NCI-H1105 (cell line): Measurements from ENCODE around the gene KLRC1.
"Not testable (repeated sequence)": the region's sequence is repeated elsewhere in the genome, so short reads cannot be mapped to it uniquely, and the experiment has no call there.

Source experiments
- DNase-seq: peaks from one replicate; lab custom pipeline; 2025; lab: John Stamatoyannopoulos, UW

Gene KLRC1

GRCh38 chr12:10453156-10453555, at the start of gene KLRC1:
Gene KLRC1 (minus strand): TSS chr12:10453377. CDS start chr12:10451156, 2,221 bp downstream.
- no peak for DNase-seq

DNA sequence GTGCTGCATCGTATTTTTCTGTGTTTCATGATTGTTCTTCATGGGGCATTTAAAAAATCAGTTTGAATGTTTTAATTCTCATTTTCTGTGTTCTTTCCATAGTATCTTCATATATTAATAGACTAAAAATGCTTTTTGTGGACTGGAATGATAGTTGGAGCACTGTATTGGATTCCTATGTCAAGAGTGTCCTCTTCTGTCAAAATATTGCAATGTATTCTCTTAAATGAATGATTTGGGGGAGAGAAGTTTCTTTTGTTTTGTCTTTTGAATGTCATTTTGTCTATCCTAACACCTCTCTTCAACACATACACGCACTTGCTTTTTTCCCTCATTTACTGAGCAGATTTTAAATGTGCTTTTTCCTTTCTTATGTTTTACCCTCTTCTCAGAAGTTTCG, 47.9 kb upstream of the KLRC1 start:
- DNase-seq = no peak

DNA sequence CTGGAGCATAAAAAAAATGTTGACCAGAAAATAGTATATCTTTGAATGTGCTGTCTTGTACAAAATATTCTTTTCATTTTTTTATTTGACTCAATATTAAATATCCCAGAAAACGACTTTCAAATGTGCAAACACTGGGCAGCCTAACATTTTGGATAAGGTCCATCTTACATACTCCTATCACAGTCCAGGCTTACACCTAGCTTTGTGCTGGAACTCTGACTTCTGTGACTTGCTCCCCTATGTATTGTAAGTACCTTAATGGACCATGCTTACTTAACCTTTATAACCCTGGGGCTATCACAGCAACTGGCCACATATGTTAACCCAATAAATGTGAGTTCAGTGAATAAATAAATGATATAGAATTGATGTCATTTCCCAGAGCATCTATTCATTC, 44.9 kb upstream of the KLRC1 start:
- no peak for DNase-seq

- no peak for DNase-seq
These were observed 44.4 kb upstream of the KLRC1 start for GRCh38 chr12:10497602-10498001.

DNA sequence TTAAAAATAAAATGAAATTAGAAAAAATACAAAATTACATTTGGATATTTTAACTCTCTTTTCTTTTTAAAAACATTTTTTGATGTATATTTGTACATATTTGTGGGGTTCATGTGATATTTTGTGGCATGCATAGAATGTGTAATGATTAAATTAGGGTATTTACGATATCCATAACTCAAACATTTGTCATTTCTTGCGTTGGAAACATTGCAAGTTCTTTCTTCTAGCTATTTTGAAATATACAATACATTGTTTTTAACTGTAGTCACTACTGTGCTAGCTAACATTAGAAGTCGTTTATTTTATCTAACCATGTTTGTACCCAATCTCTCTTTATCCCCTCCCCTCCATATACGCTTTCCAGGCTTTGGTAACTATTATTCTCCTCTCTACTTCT, 38.6 kb upstream of the KLRC1 start:
- no peak for DNase-seq

GRCh38 chr12:10487328-10487727, 34.2 kb upstream of the KLRC1 start:
- DNase-seq = not testable (repeated sequence)

DNA sequence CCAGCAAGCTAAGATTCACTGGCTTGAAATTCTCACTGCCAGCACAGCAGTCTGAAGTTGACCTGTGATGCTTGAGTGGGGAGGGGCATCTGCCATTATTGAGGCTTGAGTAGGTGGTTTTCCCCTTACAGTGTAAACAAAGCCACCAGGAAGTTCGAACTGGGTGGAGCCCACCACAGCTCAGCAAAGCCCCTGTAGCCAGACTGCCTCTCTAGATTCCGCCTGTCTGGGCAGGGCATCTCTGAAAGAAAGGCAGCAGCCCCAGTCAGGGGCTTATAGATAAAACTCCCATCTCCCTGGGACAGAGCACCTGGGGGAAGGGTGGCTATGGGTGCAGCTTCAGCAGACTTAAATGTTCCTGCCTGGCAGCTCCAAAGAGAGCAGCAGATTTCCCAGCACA, 28.7 kb upstream of the KLRC1 start:
- not testable (repeated sequence) for DNase-seq

- DNase-seq = not testable (repeated sequence)
These were observed 19.6 kb upstream of the KLRC1 start for GRCh38 chr12:10472808-10473207.

DNA sequence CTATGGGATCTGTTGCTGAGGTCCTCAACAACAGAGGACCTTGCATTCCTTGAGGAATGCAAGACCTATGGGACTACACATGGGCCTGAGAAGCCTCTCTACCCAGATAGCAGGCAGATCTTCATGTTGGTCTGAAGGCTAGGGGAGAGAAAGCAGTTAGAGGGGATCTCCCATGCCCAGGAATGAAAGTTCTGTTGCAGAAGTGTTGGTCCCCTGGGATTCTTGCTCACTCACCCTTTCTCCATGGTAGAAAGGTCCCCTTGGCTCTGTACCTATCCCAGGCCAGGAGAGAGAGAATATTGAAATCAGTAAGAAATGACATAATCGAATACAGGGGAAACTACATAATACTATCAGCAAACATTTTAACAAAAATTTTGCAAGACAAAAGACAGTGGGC, 16.5 kb upstream of the KLRC1 start:
- DNase-seq = no peak

GRCh38 chr12:10466311-10466710, 13.1 kb upstream of the KLRC1 start:
- DNase-seq = no peak

- DNase-seq = no peak
These were observed 4.6 kb upstream of the KLRC1 start for GRCh38 chr12:10457760-10458159.

DNA sequence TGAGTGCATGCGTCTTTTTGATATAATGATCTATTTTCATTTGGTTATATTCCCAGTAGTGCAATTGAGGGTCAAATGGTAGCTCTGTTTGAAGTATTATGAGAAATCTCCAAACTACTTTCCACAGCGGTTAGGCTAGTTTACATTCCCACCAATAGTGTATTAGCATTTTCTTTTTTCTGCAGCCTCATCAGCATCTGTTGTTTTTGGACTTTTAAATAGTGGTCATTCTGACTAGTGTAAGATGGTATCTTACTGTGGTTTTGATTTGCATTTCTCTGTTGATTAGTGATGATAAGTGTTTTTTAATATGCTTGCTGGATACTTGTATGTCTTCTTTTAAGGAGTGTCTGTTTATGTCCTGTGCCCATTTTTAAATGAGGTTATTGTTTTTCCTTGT, 3.7 kb upstream of the KLRC1 start:
- no peak for DNase-seq

DNA sequence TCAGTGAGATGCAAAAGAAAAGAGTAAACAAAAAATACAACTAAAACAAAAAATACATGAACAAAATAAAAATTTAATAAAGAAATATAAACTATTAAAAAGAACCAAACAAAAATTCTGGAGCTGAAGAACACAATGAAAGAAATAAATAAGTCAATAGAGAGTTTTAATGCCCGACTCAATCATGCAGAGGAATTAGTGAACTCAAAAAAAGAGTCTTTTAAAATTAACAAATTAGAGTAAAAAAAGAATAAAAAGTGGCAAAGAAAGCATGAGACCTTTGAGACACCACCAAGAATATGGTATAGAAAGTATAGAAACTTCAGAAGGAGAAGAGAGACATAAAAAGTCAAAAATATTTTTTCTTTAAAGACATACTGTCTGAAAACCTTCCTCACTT, 2.6 kb upstream of the KLRC1 start:
- DNase-seq = no peak

DNA sequence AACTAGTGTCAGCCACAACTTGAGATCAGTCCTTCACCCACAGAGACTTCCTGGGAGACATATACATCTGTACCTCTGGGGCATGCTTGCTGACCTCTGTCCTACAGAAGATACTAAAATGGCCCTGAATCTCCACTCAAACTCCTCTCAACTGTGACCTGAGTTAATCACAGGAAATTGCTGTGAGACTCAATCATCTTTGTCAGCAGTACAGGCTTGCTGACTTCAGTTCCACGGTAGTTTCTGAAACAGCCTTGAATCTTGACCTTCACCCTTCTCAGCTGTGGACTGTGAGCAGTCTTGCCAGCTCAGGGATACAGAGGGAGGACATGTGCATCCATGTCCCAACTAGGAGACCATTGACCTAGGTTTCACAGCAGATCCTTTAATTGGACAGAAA, 1.4 kb upstream of the KLRC1 start:
- no peak for DNase-seq

DNA sequence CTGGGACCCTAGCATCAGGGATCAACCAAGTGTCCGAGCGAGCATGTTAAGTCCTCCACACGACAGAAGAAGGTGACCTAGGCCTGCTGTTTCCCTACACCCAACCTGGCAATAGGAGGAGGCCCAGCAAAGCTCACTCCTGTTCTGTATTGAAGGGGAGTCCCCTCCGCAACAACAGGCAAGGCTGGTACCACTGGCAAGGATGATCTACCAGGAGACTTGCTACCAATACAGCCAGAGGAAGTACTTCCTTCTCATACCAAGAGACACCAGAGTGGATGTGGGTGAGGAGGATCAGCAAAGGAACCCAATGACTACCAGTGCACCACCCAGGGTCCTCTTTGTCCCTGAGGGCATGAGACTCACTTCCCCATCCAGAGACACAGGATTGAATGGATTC, 4.9 kb downstream of the KLRC1 start:
- no peak for DNase-seq

DNA sequence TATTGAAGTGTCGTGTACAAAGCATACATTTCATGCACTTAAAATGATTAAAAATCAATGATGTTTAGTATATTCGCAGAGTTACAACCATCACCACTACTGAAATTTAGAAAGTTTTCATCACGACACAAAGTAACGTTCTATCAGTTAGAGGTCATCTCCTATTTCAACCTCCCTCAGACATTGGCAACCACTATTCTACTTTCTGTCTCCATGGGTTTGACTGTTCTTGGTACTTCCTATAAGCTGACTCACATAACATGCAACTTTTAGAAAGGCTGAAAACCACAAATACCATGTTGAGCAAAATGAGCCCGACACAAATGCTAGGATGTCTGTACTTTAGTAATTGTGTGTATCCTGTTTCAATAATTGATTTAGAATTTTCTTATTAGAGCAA, 7.1 kb downstream of the KLRC1 start:
- DNase-seq = not testable (repeated sequence)

DNA sequence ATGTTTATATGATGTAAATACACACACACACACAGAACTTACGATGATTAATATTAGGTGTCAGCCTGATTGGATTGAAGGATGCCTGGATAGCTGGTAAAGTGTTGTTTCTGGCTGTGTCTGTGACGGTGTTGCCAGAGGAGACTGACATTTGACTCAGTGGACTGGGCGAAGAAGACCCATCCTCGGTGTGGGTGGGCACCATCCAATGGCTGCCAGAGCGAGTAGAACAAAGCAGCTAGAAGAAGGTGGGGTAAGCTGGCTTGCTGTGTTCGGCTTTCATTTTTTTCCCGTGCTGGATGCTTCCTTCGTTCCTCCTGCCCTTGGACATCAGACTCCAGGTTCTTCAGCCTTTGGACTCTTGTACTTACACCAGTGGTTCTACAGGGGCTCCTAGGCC, 12.0 kb downstream of the KLRC1 start:
- not testable (repeated sequence) for DNase-seq

- not testable (repeated sequence) for DNase-seq
These were observed 13.4 kb downstream of the KLRC1 start for GRCh38 chr12:10439608-10440274.

DNA sequence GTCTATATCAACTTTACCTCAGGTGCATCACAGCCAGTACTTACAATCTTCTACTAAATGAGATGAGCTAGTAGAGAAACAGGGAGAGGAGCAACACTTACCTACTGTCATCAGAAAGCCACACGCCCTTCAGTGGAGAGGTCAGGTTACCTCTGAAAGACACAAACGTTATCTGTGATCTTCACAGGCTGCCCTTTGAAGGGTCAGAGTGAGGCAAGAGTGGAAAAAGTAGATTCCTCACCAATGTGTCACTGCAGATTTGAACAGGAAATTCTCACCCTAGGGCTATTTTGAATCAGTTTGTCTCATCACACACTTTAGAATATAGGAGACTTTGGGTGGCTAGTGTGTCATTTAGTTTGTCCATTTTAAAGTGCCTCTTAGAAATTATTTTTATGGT, 15.6 kb downstream of the KLRC1 start:
- not testable (repeated sequence) for DNase-seq

DNA sequence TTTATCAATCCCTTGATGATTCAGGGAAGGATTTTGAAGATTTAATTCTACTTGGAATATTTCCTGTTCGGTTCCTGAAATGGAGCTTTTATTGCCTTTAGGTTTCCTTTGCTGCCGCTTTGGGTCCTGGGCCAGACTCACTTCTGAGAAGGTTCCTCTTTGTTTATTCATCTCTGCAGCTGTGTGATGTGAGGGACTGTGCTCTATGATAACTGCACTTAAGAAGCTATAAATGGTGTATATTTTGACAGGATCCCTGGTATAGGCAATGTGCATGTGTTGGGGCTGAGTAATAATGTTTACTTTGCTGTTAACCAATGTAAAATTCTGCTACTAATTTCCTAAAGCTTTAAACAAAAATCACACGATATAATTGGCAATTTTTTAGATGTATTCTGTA, 17.4 kb downstream of the KLRC1 start, which contains the start of gene KLRC2:
KLRC2 (minus strand) TSS at position 195 of the 400 bp plus-strand sequence; CDS start at position 171, 24 bp downstream.
- not testable (repeated sequence) for DNase-seq

GRCh38 chr12:10430623-10431022, 22.6 kb downstream of the KLRC1 start:
- DNase-seq = not testable (repeated sequence)

DNA sequence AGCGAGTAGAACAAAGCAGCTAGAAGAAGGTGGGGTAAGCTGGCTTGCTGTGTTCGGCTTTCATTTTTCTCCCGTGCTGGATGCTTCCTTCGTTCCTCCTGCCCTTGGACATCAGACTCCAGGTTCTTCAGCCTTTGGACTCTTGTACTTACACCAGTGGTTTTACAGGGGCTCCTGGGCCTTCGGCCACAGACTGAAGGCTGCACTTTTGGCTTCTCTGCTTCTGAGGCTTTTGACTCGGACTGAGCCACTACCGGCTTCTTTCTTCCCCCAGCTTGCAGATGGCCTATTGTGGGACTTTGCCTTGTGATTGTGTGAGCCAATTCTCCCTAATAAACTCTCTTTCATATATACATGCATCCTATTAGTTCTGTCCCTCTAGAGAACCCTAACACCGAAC, 27.2 kb downstream of the KLRC1 start:
- not testable (repeated sequence) for DNase-seq

DNA sequence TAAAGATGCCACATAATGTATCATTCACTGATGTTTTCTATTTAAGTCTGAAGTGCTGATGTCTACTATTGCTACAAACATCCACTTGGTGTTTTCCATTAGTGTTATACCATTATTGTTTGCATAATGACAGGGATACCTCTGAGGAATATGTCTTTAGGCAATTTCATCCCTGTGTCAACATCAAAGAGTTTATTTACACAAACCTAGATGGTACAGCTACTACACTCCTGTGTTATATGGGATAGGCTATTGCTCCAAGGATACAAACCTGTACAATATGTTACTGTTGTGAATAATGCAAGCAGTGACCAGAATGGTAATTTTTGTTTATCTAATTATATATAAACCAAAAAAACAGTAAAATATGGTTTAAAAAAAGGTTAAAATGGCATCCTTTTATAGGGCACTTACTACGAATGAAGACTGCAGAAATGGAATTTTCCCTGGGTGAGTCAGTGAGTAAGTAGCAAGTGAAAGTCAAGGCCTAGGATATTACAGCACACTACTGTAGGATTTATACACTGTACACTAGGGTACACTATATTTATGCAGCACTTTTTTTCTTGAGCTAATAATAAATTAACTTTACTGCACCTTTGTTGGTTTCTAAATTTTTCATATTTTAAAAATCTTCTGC, 28.8 kb downstream of the KLRC1 start:
- DNase-seq = not testable (repeated sequence)

DNA sequence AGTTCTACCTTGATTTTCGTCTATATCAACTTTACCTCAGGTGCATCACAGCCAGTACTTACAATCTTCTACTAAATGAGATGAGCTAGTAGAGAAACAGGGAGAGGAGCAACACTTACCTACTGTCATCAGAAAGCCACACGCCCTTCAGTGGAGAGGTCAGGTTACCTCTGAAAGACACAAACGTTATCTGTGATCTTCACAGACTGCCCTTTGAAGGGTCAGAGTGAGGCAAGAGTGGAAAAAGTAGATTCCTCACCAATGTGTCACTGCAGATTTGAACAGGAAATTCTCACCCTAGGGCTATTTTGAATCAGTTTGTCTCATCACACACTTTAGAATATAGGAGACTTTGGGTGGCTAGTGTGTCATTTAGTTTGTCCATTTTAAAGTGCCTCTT, 31.0 kb downstream of the KLRC1 start:
- DNase-seq = not testable (repeated sequence)
